Measurements from ENCODE around the gene STK11IP.

STK11IP gene

DNA sequence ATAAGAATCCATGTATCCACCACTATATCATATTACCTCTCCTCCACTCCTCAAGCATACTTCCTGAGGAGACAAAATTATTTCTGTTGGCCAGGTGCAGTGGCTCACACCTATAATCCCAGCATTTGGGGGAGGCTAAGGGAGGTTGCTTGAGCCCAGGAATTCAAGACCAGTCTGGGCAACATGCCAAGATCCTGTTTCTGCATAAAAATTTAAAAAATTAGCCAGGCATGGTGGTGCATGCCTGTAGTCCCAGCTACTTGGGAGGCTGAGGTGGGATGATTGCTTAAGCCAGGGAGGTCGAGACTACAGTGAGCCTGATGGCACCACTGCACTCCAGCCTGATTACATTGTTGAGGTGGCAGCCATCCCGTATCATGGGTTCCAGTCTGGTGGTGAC, 16.3 kb upstream of the STK11IP start:
- no peak for DNase-seq (ENCODE audit: low spot score)

DNA sequence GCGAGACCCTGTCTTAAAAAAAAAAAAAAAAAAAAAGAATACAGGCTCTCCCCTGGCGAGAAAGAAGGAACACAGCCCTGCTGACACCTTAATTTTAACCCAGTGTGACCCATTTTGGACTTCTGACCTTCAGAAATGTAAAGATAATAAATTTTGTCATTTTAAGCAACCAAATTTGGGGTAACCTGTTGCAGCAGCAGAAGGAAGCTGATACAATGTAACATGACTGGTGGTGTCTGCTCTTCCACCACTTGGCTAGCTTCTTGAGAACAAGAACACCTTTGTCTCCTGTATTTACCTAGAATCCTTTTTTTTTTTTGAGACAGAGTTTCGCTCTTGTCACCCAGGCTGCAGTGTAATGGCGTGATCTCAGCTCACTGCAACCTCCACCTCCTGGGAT, 6.6 kb upstream of the STK11IP start:
- no peak for DNase-seq (ENCODE audit: low spot score)

DNA sequence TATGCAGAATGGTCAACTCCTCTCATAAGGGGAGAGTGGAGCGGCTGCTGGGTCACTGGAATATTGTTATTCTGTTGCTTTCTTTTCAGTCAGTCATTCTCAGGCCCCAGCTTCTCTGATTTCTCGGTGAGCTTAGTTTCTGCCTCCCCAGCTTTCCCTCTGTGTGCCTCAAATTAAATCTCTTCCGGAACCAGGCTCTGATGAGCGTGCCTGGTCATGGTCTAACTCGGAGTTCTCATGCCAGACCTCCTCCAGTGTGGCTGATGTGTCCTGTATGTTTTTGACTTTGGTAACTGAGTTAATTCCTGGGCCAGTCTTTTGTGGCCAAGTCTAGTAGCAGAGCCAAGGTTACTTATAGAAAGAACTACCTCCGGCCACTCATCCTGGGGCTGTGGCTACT, 4.9 kb upstream of the STK11IP start:
- no peak for DNase-seq (ENCODE audit: low spot score)

DNA sequence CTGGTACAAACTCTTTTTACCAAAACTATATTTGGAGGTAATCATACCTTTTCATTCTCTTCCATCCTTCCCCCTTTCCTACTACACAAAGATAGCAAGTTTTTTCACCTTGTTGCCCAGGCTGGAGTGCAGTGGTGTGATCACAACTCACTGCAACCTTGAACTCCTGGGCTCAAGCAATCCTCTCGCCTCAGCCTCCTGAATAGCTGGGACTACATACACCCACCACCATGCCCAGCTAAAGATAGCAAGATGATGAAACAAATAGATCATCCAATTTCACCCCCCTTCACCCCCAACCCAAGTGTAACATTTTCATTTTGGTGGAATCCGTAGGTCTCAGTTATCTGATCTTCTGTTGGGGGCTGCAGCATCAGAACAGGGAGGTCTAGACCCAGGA, 4.5 kb upstream of the STK11IP start:
- DNase-seq (ENCODE audit: low spot score) = no peak

DNA sequence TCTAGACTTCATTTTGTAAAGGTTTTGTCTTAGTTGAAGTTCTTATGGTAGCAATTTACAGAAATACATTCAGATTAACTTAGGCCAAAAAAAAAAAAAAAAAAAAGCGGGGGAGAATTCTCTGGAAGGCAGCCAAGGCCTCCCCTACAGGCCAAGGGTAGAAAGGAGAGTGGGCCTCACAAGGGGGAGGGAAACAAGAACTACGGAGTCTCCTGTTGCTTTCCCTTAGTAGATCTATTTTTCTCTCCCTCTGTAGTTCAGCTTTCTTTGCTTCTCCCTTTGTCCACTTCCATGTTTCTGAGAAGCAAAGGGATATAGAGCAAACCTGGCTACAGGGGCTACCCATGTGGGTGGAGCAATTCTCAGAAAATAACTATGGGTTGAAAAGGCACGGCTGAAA, 2.4 kb upstream of the STK11IP start:
- DNase-seq (ENCODE audit: low spot score) = no peak

DNA sequence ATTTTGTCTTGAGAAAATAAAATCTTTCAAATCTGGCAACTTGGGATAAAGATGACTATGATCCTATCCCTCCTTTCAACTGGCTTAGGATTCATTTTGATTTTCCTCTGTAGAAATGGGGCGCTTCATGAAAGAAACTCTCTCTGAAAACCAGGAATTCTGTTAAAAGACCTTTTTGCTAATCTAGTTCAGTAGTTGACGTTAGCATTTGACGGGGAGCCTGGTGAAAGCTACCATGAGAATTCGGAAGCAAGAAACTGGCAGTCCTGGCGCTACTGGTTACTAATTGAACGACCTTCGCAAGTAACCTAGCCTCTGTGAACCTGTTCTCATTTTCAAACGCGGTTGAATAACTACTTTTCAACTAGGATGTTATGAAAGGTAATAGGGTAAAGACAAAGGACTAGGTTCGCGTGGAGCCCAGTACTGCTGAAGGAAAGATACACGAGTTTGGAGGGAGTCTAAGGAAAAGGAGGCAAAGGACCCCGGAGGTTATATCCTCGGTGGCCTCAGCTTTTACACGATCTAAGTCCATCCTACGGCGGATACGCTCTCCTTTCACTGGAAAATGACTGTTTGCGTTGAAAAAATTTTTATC, 604 bp upstream of the STK11IP start:
- no peak for DNase-seq (ENCODE audit: low spot score)

DNA sequence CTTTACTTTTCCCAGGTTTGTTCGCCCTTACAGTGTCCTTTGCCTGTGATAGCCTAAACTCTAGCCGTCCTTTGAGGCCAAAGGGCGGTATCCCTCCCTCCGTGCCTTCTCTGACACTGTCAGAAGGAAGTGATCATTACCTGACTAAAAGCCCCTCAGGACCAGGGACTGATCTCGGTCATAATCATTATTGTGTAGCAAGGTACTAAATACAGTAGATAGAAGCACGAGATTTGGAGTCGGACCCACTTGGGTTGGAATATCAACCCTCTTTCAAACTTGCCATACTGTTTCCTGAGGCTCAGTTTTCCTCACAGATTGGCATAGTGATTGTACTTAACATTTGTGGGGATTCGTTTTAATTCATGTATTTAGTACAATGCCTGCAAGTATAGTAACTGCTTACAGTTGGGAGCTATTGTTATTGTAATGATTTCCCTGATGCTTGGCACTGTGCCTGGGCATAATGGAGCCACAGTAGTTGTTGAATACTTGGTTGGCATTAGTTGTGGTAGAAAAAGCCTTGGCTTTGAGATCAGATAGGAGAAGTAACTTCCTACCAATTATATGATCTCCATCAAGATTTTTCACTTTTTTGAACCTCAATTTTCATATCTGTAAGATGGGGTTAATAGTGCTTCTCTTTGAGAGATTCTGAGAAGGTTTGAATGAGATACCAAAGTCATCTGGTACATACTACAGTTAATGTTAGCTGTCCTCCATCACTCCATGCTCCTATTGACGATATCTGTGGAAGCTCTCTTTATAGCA, 836 bp downstream of the STK11IP start:
- DNase-seq (ENCODE audit: low spot score) = no peak

DNA sequence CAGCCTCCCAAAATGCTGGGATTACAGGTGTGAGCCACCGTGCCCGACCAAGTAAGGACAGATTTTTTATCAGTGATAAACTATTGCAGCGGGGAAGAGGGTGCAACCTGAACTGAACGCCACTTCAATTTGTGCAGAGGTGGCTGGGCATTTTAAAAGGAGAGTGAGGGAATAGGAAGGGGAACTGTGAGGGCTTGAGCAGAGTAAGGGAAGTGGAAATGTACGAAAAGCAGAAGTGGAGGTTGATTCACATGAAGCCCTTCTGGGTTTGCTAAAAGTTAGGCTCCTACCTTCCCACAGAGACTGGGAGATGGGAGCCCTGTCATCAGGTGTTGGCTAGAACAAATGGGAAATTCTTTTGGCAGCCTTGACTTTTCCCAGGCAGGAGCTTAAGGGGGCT, 6.1 kb downstream of the STK11IP start:
- DNase-seq (ENCODE audit: low spot score) = no peak

DNA sequence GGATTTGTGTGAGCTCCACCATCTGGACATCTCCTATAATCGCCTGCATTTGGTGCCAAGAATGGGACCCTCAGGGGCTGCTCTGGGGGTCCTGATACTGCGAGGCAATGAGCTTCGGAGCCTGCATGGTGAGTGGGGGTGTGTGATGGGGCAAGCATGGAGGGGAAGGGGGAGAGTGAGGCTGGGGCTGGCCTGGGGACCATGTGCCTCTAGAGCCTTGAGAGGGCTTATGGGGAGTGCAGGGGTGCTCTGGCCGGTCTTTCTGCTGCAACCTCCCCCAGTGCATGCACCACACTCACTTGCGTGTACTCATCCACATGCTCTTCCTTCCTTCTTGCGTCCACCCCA, 7.9 kb downstream of the STK11IP start:
- no peak for DNase-seq (ENCODE audit: low spot score)

DNA sequence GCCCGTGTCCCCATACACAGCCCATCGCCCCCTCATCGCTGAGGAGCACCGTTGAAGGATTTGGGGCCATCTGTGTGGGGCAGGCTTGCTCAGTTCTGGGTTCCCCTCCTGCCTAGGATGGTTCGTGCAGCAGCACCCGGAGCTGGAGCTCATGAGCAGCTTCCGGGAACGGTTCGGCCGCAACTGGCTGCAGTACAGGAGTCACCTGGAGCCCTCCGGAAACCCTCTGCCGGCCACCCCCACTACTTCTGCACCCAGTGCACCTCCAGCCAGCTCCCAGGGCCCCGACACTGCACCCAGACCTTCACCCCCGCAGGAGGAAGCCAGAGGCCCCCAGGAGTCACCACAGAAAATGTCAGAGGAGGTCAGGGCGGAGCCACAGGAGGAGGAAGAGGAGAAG, 10.3 kb downstream of the STK11IP start:
- no peak for DNase-seq (ENCODE audit: low spot score)

DNA sequence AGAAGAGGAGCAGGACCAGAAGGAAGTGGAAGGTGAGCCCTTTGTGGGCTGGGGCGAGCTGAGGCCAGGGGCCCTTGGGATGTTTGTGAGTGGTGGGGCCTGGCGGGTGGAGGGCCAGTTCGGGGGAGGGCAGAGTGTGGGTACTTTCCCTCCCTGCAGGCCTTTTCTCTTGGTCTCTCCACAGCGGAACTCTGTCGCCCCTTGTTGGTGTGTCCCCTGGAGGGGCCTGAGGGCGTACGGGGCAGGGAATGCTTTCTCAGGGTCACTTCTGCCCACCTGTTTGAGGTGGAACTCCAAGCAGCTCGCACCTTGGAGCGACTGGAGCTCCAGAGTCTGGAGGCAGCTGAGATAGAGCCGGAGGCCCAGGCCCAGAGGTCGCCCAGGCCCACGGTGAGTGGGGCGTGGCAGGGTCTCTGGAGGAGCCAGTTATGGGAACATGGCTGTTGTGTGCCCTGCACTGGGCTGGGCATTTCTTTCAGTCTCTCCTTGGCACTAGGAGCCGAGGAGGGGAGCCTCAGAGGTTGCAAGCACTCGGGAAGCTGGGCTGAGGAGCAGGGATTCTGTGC, 10.8 kb downstream of the STK11IP start:
- DNase-seq (ENCODE audit: low spot score) = no peak

DNA sequence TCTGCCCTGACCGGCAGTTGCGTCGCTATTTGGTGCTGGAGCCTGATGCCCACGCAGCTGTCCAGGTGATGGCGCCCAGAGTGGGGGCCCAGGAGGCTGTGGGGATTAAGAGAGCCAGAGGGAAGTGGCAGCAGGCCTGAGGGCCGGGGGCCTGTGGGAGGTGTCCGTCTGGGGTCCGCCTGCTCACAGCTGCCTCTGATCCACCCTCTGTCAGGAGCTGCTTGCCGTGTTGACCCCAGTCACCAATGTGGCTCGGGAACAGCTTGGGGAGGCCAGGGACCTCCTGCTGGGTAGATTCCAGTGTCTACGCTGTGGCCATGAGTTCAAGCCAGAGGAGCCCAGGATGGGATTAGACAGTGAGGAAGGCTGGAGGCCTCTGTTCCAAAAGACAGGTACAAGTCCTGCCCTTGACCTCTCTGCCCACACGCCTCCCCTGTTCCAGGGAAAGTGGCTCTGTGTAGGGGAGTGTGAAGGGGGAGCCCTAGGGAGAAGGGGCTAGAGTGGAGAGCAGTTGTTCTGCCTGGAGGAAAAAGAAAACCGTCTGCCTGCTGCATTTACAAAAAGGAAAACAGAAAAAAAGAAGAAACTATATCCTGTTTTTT, 11.6 kb downstream of the STK11IP start:
- DNase-seq (ENCODE audit: low spot score) = no peak

DNA sequence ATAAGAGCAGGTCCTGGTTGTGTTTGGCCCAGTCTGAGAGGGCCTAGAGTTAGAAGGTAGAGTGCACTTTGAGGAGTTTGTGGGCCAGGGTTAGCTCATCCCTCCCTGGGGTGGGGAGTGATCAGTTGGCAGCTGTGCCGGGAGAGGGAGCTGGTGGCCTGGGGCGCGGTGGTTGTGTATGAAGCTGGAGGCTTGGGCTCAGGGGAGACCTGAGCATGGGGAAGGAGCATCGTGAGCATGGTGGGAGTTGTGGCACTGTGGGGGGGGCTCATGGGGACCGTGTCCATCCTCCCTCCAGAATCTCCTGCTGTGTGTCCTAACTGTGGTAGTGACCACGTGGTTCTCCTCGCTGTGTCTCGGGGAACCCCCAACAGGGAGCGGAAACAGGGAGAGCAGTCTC, 13.6 kb downstream of the STK11IP start:
- DNase-seq (ENCODE audit: low spot score) = no peak

DNA sequence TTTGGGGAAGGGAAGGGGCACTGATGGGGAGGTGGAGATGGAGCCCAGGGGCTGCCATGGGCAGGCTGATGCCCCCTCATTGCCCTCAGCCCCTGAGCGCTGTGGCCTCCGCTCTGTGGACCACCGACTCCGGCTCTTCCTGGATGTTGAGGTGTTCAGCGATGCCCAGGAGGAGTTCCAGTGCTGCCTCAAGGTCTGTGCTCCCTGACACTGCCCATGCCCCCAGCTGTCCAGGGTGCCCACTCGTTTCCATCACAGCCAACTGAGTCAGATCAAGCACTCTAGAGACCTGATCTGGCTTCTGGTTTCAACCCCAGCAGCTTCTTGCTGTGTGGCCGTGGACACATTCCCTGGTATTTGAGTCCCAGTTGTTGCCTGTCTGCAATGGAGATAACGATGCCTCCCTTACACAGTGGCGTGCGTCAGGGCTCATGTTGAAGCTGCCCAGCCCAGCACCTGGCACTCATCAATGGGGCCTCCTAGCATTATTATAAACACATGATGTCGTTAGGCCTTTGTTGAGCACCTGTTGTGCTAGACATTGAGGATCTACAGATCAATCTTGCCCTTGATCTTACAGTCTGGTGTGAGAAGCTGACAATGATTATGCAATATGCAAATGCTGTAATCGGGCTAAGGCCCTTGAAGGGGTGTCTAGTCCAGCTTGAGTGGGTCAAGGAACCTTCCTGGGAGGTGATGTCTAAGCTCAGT, 14.4 kb downstream of the STK11IP start:
- no peak for DNase-seq (ENCODE audit: low spot score)

DNA sequence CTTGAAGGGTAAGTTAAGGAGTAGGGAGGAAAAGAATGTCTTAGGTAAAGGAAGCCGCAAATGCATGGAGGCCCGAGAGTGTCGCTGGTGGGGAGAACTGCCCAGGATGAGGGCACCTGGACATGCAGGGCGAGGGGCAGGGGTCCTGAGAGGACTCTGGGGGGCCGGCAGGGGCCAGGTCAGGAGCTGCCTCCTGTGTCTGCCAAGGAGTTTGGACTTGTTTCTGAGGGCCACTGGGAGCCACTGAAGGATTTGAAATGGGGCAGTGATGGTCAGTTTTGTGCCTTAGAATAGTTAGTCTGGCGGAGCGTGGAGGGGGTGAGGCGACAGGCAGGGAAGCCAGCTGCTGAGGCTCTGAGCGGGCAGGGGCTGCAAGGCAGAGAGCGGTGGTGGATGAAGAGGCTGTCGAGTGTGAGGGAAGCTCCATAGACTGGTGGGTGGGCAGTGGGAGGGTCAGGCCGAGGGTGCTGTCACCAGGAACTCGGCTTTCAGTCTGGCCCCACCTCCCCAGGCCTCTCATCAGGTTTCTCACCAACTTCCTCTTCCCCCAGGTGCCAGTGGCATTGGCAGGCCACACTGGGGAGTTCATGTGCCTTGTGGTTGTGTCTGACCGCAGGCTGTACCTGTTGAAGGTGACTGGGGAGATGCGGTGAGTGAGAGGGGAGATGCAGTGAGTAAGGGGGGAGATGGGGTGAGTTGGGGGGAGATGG, 15.1 kb downstream of the STK11IP start:
- no peak for DNase-seq (ENCODE audit: low spot score)

DNA sequence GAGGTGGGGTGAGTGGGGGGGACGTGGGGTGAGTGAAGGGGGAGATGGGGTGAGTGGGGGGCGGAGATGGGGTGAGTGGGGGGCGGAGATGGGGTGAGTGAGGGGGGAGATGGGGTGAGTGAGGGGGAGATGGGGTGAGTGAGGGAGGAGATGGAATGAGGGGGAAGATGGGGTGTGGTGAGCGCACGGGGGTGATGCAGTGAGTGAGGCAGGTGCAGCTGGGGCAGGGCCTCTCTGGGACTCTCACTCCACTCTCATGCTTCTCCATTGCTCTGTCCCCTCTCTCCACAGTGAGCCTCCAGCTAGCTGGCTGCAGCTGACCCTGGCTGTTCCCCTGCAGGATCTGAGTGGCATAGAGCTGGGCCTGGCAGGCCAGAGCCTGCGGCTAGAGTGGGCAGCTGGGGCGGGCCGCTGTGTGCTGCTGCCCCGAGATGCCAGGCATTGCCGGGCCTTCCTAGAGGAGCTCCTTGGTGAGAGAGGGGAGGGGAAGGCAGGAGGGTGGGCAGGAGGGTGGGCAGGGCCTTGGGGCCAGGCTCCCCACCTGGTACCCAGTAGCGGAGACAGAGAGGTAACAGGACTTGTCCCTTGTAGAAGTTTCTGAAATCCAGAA, 15.9 kb downstream of the STK11IP start:
- no peak for DNase-seq (ENCODE audit: low spot score)

DNA sequence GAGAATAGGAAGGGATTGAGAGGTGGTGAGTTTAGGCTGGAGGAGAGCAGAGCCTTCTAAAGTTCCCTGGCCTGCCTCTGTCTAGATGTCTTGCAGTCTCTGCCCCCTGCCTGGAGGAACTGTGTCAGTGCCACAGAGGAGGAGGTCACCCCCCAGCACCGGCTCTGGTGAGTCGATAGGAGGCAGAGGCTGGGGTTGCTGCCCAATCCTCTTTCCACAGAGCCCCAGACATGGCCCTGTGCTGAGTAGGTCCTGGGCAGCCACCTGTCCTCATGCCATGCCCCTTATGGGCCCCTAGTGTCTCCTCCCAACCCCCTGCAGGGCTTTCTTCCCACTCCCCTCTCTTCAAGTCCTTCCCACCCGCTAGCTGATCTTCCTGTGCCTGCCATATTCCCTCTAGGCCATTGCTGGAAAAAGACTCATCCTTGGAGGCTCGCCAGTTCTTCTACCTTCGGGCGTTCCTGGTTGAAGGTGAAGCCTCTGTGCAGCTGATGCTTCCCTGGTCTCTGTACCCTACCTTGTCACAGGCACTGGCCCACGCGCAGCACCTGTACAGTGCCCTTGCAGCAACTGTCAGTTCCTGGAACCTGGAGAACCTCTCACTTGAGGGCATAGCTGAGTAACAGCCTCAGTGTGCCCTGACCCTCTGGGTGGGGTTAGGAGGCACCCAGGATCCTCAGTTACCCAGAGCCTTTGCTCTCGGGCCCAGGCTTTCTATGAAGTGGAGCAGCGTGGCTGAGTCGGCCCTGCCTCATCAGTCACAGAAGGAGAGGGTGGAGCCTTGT, 16.6 kb downstream of the STK11IP start:
- no peak for DNase-seq (ENCODE audit: low spot score)

DNA sequence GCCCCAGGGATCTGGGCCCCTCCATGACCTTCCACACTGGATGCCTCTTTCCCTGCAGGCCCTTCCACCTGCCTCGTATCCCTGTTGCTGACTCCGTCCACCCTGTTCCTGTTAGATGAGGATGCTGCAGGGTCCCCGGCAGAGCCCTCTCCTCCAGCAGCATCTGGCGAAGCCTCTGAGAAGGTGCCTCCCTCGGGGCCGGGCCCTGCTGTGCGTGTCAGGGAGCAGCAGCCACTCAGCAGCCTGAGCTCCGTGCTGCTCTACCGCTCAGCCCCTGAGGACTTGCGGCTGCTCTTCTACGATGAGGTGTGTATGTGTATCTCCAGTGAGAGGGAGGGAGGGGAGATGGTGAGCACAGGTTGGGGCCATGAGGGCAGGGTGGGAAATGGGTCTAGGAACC, 17.4 kb downstream of the STK11IP start:
- DNase-seq (ENCODE audit: low spot score) = no peak

DNA sequence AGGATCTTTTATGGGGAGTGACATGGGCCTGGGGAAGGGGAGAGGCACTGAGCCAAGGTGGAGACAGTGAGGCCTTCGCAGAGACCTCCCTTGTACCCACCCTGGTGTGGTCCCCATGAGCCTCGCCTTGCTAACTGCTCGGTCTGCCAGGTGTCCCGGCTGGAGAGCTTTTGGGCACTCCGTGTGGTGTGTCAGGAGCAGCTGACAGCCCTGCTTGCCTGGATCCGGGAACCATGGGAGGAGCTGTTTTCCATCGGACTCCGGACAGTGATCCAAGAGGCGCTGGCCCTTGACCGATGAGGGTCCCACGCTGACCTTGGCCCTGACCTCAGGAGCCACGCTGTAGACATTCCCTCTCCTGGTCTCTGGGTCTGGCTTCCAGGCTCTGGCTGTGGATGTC, 18.2 kb downstream of the STK11IP start:
- no peak for DNase-seq (ENCODE audit: low spot score)

DNA sequence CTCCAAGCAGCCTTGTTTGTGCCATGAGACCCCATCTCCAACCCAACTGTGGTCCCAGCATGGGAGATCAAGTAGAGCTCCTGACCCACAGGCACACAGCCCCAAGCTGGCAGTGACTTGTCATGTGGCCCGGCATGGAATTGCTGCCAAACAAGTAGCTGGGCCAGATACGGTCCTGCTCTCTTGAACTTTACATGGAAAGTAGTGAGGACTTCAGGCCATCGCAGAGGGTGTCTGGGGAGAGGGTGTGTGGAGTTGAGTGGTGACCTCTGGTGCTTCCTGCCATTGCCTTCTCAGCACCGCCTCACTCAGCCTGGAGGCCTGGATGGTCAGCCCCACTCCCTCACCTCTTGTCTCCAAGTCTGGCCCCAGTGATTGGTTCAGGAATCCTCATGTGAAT, 18.9 kb downstream of the STK11IP start:
- DNase-seq (ENCODE audit: low spot score) = no peak

DNA sequence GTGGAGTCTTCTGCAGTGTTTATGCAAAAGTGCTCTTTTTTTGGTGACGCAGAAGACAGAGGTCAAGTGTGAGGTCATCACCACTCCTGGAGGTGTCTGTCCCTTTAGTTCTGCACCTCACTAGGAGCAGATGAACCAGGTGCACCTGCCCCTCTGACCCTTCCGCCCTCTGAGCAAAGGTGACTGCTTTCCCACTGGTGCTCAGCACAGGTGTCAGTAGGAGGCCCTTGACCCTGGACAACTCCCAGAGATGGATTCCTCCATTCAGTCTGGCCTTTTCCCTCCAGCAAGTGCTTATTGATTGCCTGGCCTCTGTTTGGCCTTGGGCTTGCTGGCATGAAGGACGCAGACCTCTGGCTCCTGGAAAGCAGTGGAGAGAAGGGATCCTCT, 21.1 kb downstream of the STK11IP start:
- no peak for DNase-seq (ENCODE audit: low spot score)
